GM21717 (cell line): ENCODE data around the gene ZNF619.

Experiments used
- ATAC-seq: cut with Tn5 transposase; IDR thresholded peaks from one replicate; pipeline ENCODE4 v1.9.1; 2021; ENCODE audit warnings: mild to moderate bottlenecking, moderate library complexity; ENCODE audit not compliant: unreplicated experiment

ZNF619 gene

DNA sequence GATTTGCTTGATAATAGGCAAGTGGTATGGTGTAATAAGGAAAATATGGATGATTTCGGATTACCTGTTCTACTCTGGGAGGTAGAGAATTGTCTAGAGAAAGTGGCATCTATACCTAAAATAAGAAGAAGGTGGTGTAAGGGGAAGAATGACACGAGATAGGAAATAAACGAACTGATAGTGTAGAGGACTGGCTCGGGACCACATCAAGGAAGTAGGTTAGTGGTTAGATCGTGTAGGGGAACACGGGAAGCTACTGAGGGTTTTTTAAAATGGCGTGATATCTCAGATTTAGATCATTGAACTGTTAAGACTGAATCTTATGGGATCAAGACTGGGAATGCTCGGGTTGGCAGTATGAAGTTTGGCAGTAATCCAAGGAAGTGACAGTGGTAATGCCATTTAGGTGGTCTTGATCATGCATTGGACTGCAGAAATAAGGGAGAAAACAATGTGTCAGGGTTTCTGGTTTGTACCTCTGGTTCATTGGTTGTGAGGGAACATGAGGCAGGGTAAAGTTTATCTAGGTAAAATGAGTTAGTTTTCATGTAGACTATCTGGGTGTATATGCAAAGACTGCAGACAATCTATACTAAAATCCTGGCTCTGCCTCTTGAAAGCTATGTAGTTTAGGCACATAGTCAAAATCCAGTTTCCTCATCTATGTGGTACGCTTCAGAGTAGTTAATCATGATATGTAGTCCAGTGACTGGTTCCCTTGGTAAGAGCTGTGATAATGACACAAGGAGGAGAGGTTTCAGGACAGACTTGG lies 12.4 kb upstream of the ZNF619 start:
- no peak for ATAC-seq

DNA sequence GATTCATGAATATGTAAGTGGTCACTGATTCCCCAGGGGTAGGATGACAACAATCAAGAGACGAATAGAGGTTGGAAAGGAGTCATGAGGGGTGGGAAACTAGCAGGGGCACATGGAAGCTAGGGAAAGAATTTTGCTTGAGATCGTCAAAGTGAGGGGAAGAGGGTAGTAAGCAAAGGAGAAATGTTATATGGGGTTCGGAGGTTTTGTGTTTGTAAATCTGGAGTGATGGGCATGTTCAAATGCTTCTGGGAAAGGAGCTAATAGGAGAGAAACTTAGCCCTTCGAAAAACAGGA lies 11.9 kb upstream of the ZNF619 start:
- no peak for ATAC-seq

GRCh38 chr3:40465456-40465855 lies 11.5 kb upstream of the ZNF619 start:
- no peak for ATAC-seq

GRCh38 chr3:40468018-40468417 lies 8.9 kb upstream of the ZNF619 start:
- no peak for ATAC-seq

GRCh38 chr3:40470701-40471100 lies 6.2 kb upstream of the ZNF619 start:
- no peak for ATAC-seq

DNA sequence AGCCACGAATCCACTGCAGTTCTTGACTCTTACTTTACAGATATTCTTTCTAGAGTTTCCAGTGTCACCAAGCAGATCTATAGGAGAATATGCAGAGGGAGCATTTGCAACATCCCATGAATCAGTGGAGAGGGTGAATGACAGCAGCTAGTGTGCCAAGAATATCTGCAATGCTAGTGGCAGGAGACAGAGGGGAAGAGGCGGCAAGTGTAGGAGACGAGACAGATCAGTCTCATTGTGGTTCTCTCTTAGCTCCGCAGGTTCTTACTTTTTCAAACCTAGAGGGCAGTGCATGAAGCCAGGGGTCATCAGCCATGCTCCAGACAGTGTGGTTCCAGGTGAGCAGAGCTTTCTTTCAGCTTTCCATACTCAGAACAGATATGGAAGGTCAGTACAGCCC lies 744 bp downstream of the ZNF619 start:
- ATAC-seq, result no peak

- no peak for ATAC-seq
Measured at GRCh38 chr3:40487172-40487571, 10.2 kb downstream of the ZNF619 start.

DNA sequence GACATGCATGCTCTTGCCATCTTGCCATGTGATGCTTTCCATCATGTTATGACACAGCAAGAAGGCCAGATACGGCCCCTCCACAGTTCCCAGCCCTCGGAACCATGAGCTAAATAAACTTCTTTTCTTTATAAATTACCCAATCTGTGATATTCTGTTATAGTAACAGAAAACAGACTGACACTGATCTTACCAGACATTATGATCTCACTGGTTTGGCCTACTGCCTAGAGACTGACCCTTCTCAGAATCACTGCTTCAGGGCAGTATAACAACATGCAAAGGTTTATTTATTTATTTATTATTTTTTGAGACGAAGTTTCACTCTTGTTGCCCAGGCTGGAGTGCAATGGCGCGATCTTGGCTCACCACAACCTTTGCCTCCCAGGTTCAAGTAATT lies 14.0 kb downstream of the ZNF619 start:
- ATAC-seq, result no peak

DNA sequence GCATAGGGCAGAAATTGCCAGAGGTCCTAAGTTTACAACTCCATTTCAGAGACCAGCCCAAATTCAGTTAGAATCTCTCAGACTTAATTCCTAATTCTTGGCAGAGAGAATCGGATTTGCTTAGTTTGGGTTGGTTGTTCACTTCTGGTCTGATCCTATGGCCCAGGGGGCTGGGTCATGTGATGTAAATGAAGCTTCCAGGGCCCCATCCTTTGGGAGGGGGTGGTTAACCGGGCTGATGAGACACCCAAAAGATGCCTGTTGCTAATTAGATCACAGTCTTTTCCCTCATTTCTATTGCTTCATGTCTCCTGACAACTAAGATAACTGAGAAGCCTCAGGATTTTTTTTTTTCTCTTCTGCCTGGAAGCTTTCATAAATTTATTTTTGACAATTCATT lies 17.8 kb downstream of the ZNF619 start:
- ATAC-seq, result no peak

DNA sequence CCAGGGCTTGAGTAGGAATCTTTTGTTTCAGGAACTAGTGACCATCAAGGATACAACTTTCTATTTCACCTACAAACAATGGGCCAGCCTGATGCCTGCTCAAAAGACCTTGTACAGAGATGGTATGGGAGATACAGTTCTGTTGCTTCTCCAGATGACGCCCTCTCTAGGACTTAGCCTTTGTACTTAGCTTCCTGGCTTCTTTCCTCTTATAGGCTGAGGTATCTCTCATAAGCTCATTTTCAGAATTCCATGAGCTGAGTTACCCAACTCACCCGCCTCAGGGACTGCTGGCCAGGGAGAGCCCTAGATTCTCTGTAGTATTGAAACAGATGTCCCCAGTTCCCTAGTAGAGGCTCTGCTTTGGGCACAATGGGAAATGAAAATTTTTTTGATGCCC lies 20.4 kb downstream of the ZNF619 start:
- no peak for ATAC-seq

GRCh38 chr3:40499952-40500351 lies 23.0 kb downstream of the ZNF619 start:
- no peak for ATAC-seq

GRCh38 chr3:40502034-40502433 lies 25.1 kb downstream of the ZNF619 start:
- ATAC-seq, result no peak

DNA sequence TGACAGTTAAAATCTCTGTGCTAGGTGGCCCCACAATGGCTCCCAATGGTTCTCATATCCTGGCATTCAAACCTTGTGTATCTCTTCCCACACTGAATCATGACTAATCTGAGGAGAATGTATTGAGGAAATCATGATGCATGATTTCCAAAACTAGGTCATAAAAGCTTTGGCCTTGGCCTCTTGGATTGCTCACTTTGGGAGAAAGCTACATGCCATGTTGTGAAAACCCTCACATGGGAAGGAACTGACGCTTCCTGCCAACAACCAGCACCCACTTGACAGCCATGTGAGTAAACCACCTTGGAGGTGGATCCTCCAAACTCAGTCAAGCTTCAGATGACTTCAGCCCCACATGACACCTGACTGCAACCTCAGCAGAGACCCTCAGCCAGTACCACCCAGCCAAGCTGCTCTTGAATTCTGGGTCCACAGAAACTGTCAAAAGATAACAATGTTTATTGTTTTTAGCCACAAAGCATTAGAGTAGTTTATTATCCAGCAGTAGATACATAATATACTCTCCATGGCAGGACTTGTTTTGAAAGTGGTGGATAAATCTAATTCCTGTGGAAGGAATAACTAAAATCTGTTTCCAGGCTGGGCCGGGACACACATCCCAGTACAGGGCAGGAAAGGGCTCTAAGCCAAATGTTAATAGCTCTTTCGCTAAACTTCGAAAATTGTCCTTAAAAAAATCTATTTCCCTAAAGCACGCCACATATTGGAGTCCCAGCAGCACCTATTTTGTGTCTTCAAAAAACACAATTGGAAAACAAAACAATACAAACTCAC lies 27.9 kb downstream of the ZNF619 start:
- ATAC-seq, result no peak

DNA sequence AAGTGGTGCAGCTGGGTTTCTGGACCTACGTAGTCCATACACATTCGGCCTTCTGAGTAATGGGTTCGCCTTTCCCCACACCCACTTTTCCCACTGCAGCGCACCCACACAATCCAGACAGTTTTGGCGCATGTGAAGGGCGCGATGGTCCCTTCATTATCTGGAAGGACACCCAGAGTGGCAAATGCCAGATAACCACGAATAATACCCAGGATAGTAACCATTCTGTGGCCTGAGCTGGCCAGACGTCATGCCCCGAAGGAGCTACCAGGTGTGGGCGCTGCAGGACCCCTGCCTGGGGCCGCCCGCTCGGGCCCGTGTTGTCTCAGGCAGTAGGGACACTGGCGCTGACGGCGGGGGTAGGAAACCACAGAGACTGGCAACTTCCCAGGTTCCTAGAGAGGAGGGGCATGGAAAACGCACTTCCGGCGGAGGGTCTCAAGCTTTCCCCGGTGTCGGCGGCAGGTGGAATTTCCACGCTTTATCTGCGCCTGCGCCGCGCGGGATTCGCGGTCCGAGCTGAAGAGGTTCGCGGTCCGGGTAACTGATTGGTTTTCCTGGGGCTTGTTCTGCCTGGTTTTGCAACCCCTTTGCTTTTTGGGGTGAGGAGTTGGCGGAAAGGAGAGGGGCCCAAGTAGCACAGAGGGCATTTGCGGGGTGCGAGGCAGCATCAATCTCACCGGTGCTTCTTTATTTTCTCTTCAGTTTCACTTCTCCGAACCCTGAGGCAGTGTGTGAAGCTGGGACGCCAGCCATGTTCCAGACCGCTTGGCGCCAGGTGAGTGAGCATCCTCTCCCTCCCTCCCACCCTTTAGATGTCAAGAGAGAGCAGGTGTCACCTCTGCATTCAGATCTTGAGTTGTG lies 28.9 kb downstream of the ZNF619 start, which contains the start of gene ZNF620:
Gene ZNF620, plus strand, starts transcription at position 441 of the 864 bp plus-strand sequence. Its CDS starts 314 bp downstream, at position 755.
- peak; percentile 82 for ATAC-seq

- no peak for ATAC-seq
Measured at GRCh38 chr3:40511031-40511718, 34.3 kb downstream of the ZNF619 start.

GRCh38 chr3:40516201-40516600 lies 39.3 kb downstream of the ZNF619 start:
- ATAC-seq, result no peak

DNA sequence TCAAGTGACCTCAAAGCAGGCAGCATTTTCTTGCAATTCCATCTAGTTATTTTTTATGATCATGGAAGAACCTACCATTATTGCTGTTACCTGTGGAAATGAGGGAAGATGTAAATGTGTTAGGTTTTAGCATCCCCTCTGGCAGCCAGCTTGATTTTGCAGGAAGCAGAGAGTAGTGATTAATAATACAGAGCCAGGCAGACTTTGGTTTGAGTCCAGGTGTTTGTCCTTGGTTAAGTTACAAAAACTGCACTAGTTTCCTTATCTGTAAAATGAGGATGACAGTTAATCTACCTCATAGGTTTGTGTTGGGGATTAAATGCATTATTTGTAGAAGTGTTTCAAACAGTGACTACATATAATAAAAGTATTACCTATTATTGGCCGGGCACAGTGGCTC lies 41.1 kb downstream of the ZNF619 start:
- no peak for ATAC-seq

DNA sequence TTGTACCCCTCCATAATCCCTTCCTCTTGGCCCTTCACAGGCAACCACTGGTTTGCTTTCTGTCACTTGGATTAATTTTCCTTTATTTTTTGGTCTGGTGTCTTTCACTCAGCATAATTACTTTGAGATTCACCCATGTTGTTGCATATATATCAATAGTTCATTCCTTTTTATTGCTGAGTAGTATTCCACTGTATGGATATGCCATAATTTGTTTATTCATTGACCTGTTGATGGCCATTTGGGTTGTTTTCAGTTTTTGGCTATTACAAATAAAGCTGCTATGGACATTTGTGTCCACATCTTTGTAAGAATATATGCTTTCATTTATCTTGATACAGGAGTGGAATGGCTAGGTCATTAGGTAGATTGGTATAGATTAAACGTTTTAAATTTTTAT lies 41.9 kb downstream of the ZNF619 start:
- no peak for ATAC-seq

DNA sequence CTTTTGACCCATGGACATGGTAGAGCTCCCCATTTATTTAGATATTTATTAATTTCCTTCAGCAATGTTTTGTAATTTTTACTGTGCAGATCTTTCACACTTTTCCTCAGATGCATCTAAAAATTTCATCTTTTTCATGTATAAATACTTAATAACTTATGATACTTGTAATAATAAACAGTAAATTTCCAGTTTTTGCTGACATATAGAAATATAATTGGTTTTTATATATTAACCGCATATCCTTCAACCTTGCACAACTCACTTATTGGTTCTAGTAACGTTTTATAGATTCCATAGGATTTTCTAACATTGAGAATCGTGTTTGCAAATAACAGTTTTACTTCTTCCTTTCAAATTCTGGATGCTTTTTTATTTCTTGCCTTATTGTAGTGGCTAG lies 44.3 kb downstream of the ZNF619 start:
- no peak for ATAC-seq

GRCh38 chr3:40523781-40524180 lies 46.9 kb downstream of the ZNF619 start:
- no peak for ATAC-seq

DNA sequence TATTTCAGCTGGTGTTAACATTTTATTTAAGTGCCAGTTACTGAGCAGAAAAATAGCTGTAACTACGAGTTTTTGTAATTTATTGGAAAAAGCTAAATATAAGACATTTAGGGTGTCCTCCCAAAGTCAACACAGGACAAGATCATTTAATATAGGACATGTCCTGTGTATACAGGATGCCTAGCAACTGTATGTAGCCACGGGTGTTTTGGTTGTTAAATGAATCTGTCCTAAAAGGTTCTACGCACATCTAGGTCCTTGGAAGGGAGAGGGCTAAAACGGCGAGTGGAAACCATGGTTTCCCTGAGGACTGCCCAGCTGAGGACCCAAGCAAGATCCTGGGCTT lies 47.3 kb downstream of the ZNF619 start:
- ATAC-seq, result peak; percentile 17
